OCI-LY3 (cell line): Measurements from ENCODE around the gene HIC1.

Experiments
- H2AFZ ChIP-seq: fragments of 200-600, 300-600 bp; shearing (Covaris generic); 2 replicates; pipeline ENCODE4 v1.6.0; 2014; ENCODE audit warnings: antibody characterized with exemption, low read depth, low read length
- H3K27ac ChIP-seq: fragments of 200-600, 300-600 bp; sonication (generic); 2 replicates; pipeline ENCODE4 v1.5.1; 2014; ENCODE audit warnings: mild to moderate bottlenecking, low read length, moderate library complexity, mixed read lengths
- H3K27me3 ChIP-seq: fragments of 200-600, 300-600 bp; sonication (generic); 2 replicates; pipeline ENCODE4 v1.6.1; 2014; ENCODE audit warnings: low read depth, low read length, mixed read lengths
- H3K36me3 ChIP-seq: fragments of 200-600, 300-600 bp; sonication (generic); replicated peaks from 2 replicates; pipeline ENCODE3; 2014; ENCODE audit warnings: low read depth, low read length, mixed read lengths
- H3K4me1 ChIP-seq: fragments of 300-600, 200-600 bp; sonication (generic); 2 replicates; pipeline ENCODE4 v1.6.1; 2014; ENCODE audit warnings: low read length, mixed read lengths
- H3K4me2 ChIP-seq: fragments of 200-600, 300-600 bp; sonication (generic); 2 replicates; pipeline ENCODE4 v1.6.1; 2014; ENCODE audit warnings: low read length, mixed read lengths
- H3K4me3 ChIP-seq: fragments of 300-600, 200-600 bp; sonication (generic); 2 replicates; pipeline ENCODE4 v1.5.1; 2014; ENCODE audit warnings: antibody characterized with exemption, mild to moderate bottlenecking, low read length, moderate library complexity
- H3K79me2 ChIP-seq: fragments of 300-600, 200-600 bp; shearing (Covaris generic); 2 replicates; pipeline ENCODE4 v1.6.1; 2014; ENCODE audit warnings: mild to moderate bottlenecking, low read length, mixed read lengths
- H3K9ac ChIP-seq: fragments of 300-600, 200-600 bp; shearing (Covaris generic); 2 replicates; pipeline ENCODE4 v1.6.0; 2014; ENCODE audit warnings: mild to moderate bottlenecking, low read length, moderate library complexity
- H3K9me3 ChIP-seq: fragments of 200-600, 300-600 bp; shearing (Covaris generic); 2 replicates; pipeline ENCODE4 v1.6.1; 2014; ENCODE audit warnings: low read length, mixed read lengths; ENCODE audit not compliant: insufficient read depth
- H4K20me1 ChIP-seq: fragments of 200-600, 300-600 bp; sonication (generic); 2 replicates; pipeline ENCODE4 v1.6.1; 2016; ENCODE audit warnings: low read length, mixed read lengths; ENCODE audit not compliant: insufficient read depth
- CTCF ChIP-seq: fragments of 200-600, 300-600 bp; sonication (generic); IDR thresholded peaks from 2 replicates; pipeline ENCODE4 v1.5.1; 2014; ENCODE audit warnings: antibody characterized with exemption, low read length, low read depth
- EZH2phosphoT487 ChIP-seq: fragments of 200-600 bp; shearing (Covaris generic); IDR thresholded peaks from 2 replicates; pipeline ENCODE4 v1.6.1; 2018; ENCODE audit warnings: antibody characterized with exemption, mixed run types, low read depth

HIC1 gene

GRCh38 chr17:2107506-2107905 lies 52.6 kb downstream of the HIC1 start:
- no peaks in the 10 kb centered on the region for H3K27me3 ChIP-seq
- H3K9me3 ChIP-seq, result no peaks in the 10 kb centered on the region
- no peaks in the 10 kb centered on the region for H4K20me1 ChIP-seq
- no peak overlapping the region for H3K4me3 ChIP-seq
- TF ChIP-seq CTCF, result no peak
- no peak for TF ChIP-seq EZH2phosphoT487
- H3K4me1 ChIP-seq, result no peaks in the 10 kb centered on the region; the same call in 1 of the 2 replicates
- H3K9ac ChIP-seq, result no peak overlapping the region
- no peak overlapping the region for H3K27ac ChIP-seq
- H2AFZ ChIP-seq, result no peak overlapping the region
- H3K36me3 ChIP-seq, result no peaks in the 10 kb centered on the region
- H3K79me2 ChIP-seq, result no peaks in the 10 kb centered on the region
- H3K4me2 ChIP-seq, result no peak overlapping the region

- Histone ChIP-seq H3K36me3 (no peaks in the 10 kb centered on the region), H4K20me1 (no peaks in the 10 kb centered on the region), H3K27ac (no peak overlapping the region), H3K4me1 (peaks cover 5% of the 10 kb centered on the region), H3K4me2 (no peak overlapping the region), H2AFZ (no peak overlapping the region), H3K4me3 (no peak overlapping the region), H3K9ac (no peak overlapping the region), H3K79me2 (no peaks in the 10 kb centered on the region), H3K9me3 (no peaks in the 10 kb centered on the region), H3K27me3 (no peaks in the 10 kb centered on the region)
- no peak for TF ChIP-seq EZH2phosphoT487
- no peak for TF ChIP-seq CTCF
Measured at GRCh38 chr17:2108170-2108569, 53.3 kb downstream of the HIC1 start.

GRCh38 chr17:2110436-2110835 lies 55.5 kb downstream of the HIC1 start:
- H3K27me3 ChIP-seq, result no peaks in the 10 kb centered on the region
- no peaks in the 10 kb centered on the region for H3K9me3 ChIP-seq
- H3K4me2 ChIP-seq, result no peak overlapping the region
- H3K4me1 ChIP-seq, result peaks cover 5% of the 10 kb centered on the region
- no peaks in the 10 kb centered on the region for H3K79me2 ChIP-seq
- no peak overlapping the region for H2AFZ ChIP-seq
- no peak for TF ChIP-seq CTCF
- TF ChIP-seq EZH2phosphoT487, result no peak
- no peak overlapping the region for H3K4me3 ChIP-seq
- H3K9ac ChIP-seq, result no peak overlapping the region
- no peak overlapping the region for H3K27ac ChIP-seq
- no peaks in the 10 kb centered on the region for H4K20me1 ChIP-seq
- H3K36me3 ChIP-seq, result no peaks in the 10 kb centered on the region

- no peaks in the 10 kb centered on the region for H3K79me2 ChIP-seq
- H3K4me3 ChIP-seq, result no peak overlapping the region
- H3K9me3 ChIP-seq, result no peaks in the 10 kb centered on the region
- TF ChIP-seq CTCF (no peak), EZH2phosphoT487 (no peak)
- H3K4me1 ChIP-seq, result peaks cover 5% of the 10 kb centered on the region
- H2AFZ ChIP-seq, result no peak overlapping the region
- no peaks in the 10 kb centered on the region for H3K36me3 ChIP-seq
- H4K20me1 ChIP-seq, result no peaks in the 10 kb centered on the region
- H3K9ac ChIP-seq, result no peak overlapping the region
- no peaks in the 10 kb centered on the region for H3K27me3 ChIP-seq
- no peak overlapping the region for H3K27ac ChIP-seq
- no peak overlapping the region for H3K4me2 ChIP-seq
Measured at GRCh38 chr17:2111691-2112090, 56.8 kb downstream of the HIC1 start.
